HL-60 (cell line): Measurements from ENCODE around the gene H1-8.

Experiments
- DNase-seq, 2 experiments: peaks; one replicate each; pipeline ENCODE4 v3.0.0-alpha.2; 2010 to 2020; ENCODE audit warnings: low read depth in 1 of 2, low spot score in 1 of 2
- H3K27ac ChIP-seq: fragments of 250-450 bp; sonication (Bioruptor Pico); replicated peaks from 2 replicates; pipeline ENCODE4 v1.5.1; 2020; ENCODE audit warnings: mild to moderate bottlenecking, moderate library complexity
- H3K27me3 ChIP-seq: fragments of 250-450 bp; sonication (Bioruptor Pico); 2 replicates; pipeline ENCODE4 v1.5.1; 2021; ENCODE audit warnings: mild to moderate bottlenecking, moderate library complexity; ENCODE audit not compliant: insufficient read depth, poor library complexity, severe bottlenecking
- H3K4me3 ChIP-seq: replicated peaks from 2 replicates; pipeline ENCODE4 v1.5.1; 2011; ENCODE audit warnings: mild to moderate bottlenecking, control low read depth, low read length; ENCODE audit not compliant: insufficient read depth
- CTCF ChIP-seq: IDR thresholded peaks from one replicate; pipeline ENCODE4 v1.5.1; 2011; ENCODE audit warnings: low read length, control low read depth, inconsistent platforms; ENCODE audit not compliant: insufficient read depth
- GABPA ChIP-seq: IDR thresholded peaks from 2 replicates; pipeline ENCODE4 v1.6.1; 2012; ENCODE audit warnings: low read depth
- POLR2AphosphoS5 ChIP-seq: IDR thresholded peaks from 2 replicates; pipeline ENCODE4 v1.6.1; 2012; ENCODE audit warnings: low read depth
- SPI1 ChIP-seq: IDR thresholded peaks from 2 replicates; pipeline ENCODE4 v1.6.1; 2012; ENCODE audit warnings: low read depth, mild to moderate bottlenecking, borderline replicate concordance
- TF ChIP-seq, protein P1 (sequence below): IDR thresholded peaks from 2 replicates; pipeline ENCODE4 v1.6.1; 2012; ENCODE audit warnings: low read depth; ENCODE audit not compliant: insufficient replicate concordance

The H1-8 gene

DNA sequence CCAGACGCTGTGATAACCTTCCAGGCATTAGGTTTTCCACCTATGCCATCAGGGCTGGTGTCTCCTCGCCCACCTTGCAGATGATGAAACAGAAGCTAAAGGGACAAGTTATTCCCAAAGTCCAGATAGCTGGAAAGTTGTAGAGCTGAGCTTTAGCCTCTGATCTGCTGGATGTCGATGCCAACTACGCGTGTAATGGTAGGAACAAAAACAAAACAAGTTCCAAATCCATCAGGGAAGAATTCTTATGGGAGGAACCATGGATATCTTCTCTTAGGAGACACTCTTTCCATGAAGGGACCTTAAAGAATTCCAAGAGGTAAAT lies 42.7 kb upstream of the H1-8 start:
- TF ChIP-seq SPI1 (no peak), CTCF (no peak), POLR2AphosphoS5 (no peak), GABPA (no peak)
- TF ChIP-seq, protein P1, sequence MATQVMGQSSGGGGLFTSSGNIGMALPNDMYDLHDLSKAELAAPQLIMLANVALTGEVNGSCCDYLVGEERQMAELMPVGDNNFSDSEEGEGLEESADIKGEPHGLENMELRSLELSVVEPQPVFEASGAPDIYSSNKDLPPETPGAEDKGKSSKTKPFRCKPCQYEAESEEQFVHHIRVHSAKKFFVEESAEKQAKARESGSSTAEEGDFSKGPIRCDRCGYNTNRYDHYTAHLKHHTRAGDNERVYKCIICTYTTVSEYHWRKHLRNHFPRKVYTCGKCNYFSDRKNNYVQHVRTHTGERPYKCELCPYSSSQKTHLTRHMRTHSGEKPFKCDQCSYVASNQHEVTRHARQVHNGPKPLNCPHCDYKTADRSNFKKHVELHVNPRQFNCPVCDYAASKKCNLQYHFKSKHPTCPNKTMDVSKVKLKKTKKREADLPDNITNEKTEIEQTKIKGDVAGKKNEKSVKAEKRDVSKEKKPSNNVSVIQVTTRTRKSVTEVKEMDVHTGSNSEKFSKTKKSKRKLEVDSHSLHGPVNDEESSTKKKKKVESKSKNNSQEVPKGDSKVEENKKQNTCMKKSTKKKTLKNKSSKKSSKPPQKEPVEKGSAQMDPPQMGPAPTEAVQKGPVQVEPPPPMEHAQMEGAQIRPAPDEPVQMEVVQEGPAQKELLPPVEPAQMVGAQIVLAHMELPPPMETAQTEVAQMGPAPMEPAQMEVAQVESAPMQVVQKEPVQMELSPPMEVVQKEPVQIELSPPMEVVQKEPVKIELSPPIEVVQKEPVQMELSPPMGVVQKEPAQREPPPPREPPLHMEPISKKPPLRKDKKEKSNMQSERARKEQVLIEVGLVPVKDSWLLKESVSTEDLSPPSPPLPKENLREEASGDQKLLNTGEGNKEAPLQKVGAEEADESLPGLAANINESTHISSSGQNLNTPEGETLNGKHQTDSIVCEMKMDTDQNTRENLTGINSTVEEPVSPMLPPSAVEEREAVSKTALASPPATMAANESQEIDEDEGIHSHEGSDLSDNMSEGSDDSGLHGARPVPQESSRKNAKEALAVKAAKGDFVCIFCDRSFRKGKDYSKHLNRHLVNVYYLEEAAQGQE, result no peak
- H3K27me3 ChIP-seq, result no peaks in the 10 kb centered on the region
- H3K4me3 ChIP-seq, result no peak overlapping the region
- no peak overlapping the region for H3K27ac ChIP-seq
- no peak for DNase-seq

GRCh38 chr3:129501630-129502029 lies 41.3 kb upstream of the H1-8 start:
- H3K27ac ChIP-seq, result no peak overlapping the region
- no peak for TF ChIP-seq CTCF
- TF ChIP-seq GABPA, result no peak
- no peak for TF ChIP-seq SPI1
- TF ChIP-seq, protein P1, result no peak
- no peak for TF ChIP-seq POLR2AphosphoS5
- no peak overlapping the region for H3K4me3 ChIP-seq
- DNase-seq, result no peak
- no peaks in the 10 kb centered on the region for H3K27me3 ChIP-seq

DNA sequence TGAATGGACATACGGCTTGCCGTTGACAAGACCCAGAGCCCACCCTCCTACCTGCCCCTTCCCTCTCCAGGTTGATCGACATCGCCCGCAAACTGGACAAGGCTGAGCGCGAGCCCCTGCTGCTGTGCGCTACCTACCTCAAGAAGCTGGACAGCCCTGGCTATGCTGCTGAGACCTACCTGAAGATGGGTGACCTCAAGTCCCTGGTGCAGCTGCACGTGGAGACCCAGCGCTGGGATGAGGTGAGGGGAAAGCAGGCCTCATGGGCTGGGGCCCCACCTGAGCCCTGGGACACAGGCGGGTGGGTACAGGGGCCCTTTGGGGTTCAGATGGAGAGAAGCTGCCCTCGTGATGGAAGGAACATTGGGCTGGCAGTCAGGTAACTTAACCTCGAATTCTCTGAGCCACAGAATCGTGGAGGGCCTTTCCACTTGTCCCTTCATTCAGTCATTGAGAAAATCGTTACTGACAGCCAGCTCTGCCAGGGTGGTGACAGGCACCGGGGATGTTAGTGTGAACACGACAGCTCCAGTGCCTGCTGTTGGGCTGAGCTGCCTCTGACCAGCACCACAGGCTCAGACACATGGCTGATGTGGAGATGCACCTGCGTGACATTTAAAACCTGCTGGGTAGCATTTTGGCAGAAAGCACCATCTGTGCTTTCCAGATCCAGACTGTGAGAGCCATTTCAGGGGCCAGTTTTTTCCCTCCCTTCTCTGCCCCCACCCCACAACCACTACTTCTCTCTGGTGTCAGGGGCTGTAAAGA lies 40.1 kb upstream of the H1-8 start:
- Histone ChIP-seq H3K27me3 (no peaks in the 10 kb centered on the region), H3K4me3 (no peak overlapping the region), H3K27ac (no peak overlapping the region)
- no peak for DNase-seq
- no peak for TF ChIP-seq CTCF
- no peak for TF ChIP-seq SPI1
- TF ChIP-seq, protein P1, result no peak
- no peak for TF ChIP-seq POLR2AphosphoS5
- TF ChIP-seq GABPA, result no peak
